SK-N-SH (cell line): ENCODE data around the gene UNKL. TPM values are rescaled to one million over a fixed set of nuclear protein-coding genes. Genes with fewer than 3 reads are reported as not detected.

Experiments used
- CTCF ChIA-PET: fragments of 300-600, 350-600 bp; formaldehyde crosslinking; extraction: SDS; loops from one replicate; lab custom pipeline; 2021; lab: Yijun Ruan, JAX
- POLR2A ChIA-PET: fragments of 350-600 bp; sonication (Branson Sonifier 250); formaldehyde crosslinking; extraction: SDS; loops from one replicate; lab custom pipeline; 2020; ENCODE audit warnings: antibody characterized with exemption, inconsistent platforms; lab: Yijun Ruan, JAX
- DNase-seq: peaks from one replicate; pipeline ENCODE4 v3.0.0; 2012
- H2AFZ ChIP-seq: fragments of 200-600 bp; sonication (generic); 2 replicates; pipeline ENCODE4 v1.8.1; 2016; ENCODE audit warnings: antibody characterized with exemption, mild to moderate bottlenecking, low read depth
- H3F3A ChIP-seq: fragments of 200-600 bp; sonication (generic); replicated peaks from 2 replicates; pipeline ENCODE3; 2016; ENCODE audit warnings: antibody characterized with exemption, mild to moderate bottlenecking; ENCODE audit not compliant: insufficient read depth
- H3K27ac ChIP-seq, 2 experiments: fragments of 200-500 bp in 1 of 2; fragments of 200-600 bp in 1 of 2; sonication (Bioruptor generic) in 1 of 2; sonication (generic), shearing (Covaris generic) in 1 of 2; 2 replicates each; pipeline versions ENCODE4 v1.5.1 to v1.6.1; 2014 to 2016; ENCODE audit warnings: low read depth in 2 of 2, inconsistent platforms in 1 of 2, low read length in 1 of 2, mild to moderate bottlenecking in 1 of 2, mixed read lengths in 1 of 2
- H3K27me3 ChIP-seq: fragments of 200-600 bp; sonication (generic), shearing (Covaris generic); 2 replicates; pipeline ENCODE4 v1.6.1; 2016; ENCODE audit warnings: mixed run types; ENCODE audit not compliant: insufficient read depth
- H3K36me3 ChIP-seq, 2 experiments: fragments of 200-500 bp in 1 of 2; fragments of 200-600 bp in 1 of 2; sonication (Bioruptor generic) in 1 of 2; sonication (generic) in 1 of 2; replicated peaks in 1 of 2; 2 replicates each; pipeline versions ENCODE3 to v1.5.1; 2014 to 2016; ENCODE audit warnings: low read length in 1 of 2, mild to moderate bottlenecking in 1 of 2; ENCODE audit not compliant: insufficient read depth in 2 of 2, control insufficient read depth in 1 of 2
- H3K4me1 ChIP-seq, 2 experiments: fragments of 200-500 bp in 1 of 2; fragments of 200-600 bp in 1 of 2; sonication (Bioruptor generic) in 1 of 2; sonication (generic), shearing (Covaris generic) in 1 of 2; 2 replicates each; pipeline versions ENCODE4 v1.5.1 to v1.6.1; 2014 to 2016; ENCODE audit warnings: low read depth in 1 of 2, low read length in 1 of 2, mixed run types in 1 of 2; ENCODE audit not compliant: insufficient read depth in 2 of 2, control insufficient read depth in 1 of 2
- H3K4me2 ChIP-seq: fragments of 200-600 bp; sonication (generic), shearing (Covaris generic); 2 replicates; pipeline ENCODE4 v1.6.1; 2017; ENCODE audit warnings: mixed run types
- H3K4me3 ChIP-seq, 2 experiments: fragments of 200-500 bp in 1 of 2; fragments of 200-600 bp in 1 of 2; sonication (Bioruptor generic) in 1 of 2; sonication (generic), shearing (Covaris generic) in 1 of 2; 2 replicates each; pipeline versions ENCODE4 v1.5.1 to v1.8.1; 2014 to 2016; ENCODE audit warnings: low read depth in 2 of 2, inconsistent platforms in 1 of 2, low read length in 1 of 2, mild to moderate bottlenecking in 1 of 2, mixed read lengths in 1 of 2, moderate library complexity in 1 of 2
- H3K79me2 ChIP-seq: fragments of 200-600 bp; sonication (generic); 2 replicates; pipeline ENCODE4 v1.8.1; 2017; ENCODE audit warnings: mild to moderate bottlenecking; ENCODE audit not compliant: insufficient read depth
- H3K9ac ChIP-seq: fragments of 200-600 bp; sonication (generic); 2 replicates; pipeline ENCODE4 v1.6.1; 2017; ENCODE audit warnings: mixed run types
- H3K9me2 ChIP-seq: fragments of 200-600 bp; sonication (generic); 2 replicates; pipeline ENCODE4 v1.6.1; 2017; ENCODE audit warnings: mixed run types
- H3K9me3 ChIP-seq: fragments of 200-600 bp; sonication (generic); 2 replicates; pipeline ENCODE4 v1.6.1; 2017; ENCODE audit warnings: mixed run types, mild to moderate bottlenecking, moderate library complexity
- H4K20me1 ChIP-seq: fragments of 200-600 bp; sonication (generic); 2 replicates; pipeline ENCODE4 v1.6.1; 2017; ENCODE audit warnings: mild to moderate bottlenecking, mixed run types; ENCODE audit not compliant: insufficient read depth
- CHD2 ChIP-seq: fragments of 150-350 bp; IDR thresholded peaks from 2 replicates; pipeline ENCODE4 v1.6.1; 2018; ENCODE audit warnings: low read length; ENCODE audit not compliant: partially characterized antibody
- CTCF ChIP-seq: fragments of 200-600 bp; sonication (generic); IDR thresholded peaks from 2 replicates; pipeline ENCODE4 v1.6.1; 2017; ENCODE audit warnings: antibody characterized with exemption, mild to moderate bottlenecking, moderate library complexity
- ELF1 ChIP-seq: IDR thresholded peaks from 2 replicates; pipeline ENCODE4 v1.4.0; 2012
- EZH2phosphoT487 ChIP-seq: fragments of 200-600 bp; sonication (generic); IDR thresholded peaks from 2 replicates; pipeline ENCODE4 v1.6.1; 2017; ENCODE audit warnings: low read depth, mixed run types, mild to moderate bottlenecking, antibody characterized with exemption, moderate library complexity, borderline replicate concordance
- FOSL2 ChIP-seq: IDR thresholded peaks from 2 replicates; pipeline ENCODE4 v1.4.0; 2012; ENCODE audit warnings: low read depth, mild to moderate bottlenecking, moderate library complexity, borderline replicate concordance
- FOXJ3 ChIP-seq: sonication (generic); formaldehyde crosslinking; IDR thresholded peaks from 2 replicates; pipeline ENCODE4 v1.5.1; 2020; ENCODE audit warnings: mild to moderate bottlenecking, missing genetic modification reagents
- GABPA ChIP-seq: IDR thresholded peaks from 2 replicates; pipeline ENCODE4 v1.4.0; 2012; ENCODE audit warnings: low read depth, mild to moderate bottlenecking
- MAX ChIP-seq: IDR thresholded peaks from 2 replicates; pipeline ENCODE4 v1.4.0; 2012; ENCODE audit warnings: low read depth
- MXI1 ChIP-seq: IDR thresholded peaks from 2 replicates; pipeline ENCODE4 v1.6.1; 2012; ENCODE audit warnings: mild to moderate bottlenecking, low read depth, low read length, improper control_type of control experiment
- PBX3 ChIP-seq: IDR thresholded peaks from 2 replicates; pipeline ENCODE4; 2012
- RCOR1 ChIP-seq: fragments of 150-350 bp; IDR thresholded peaks from 2 replicates; pipeline ENCODE4 v1.6.1; 2017; ENCODE audit warnings: antibody characterized with exemption, low read length
- REST ChIP-seq: IDR thresholded peaks from 2 replicates; pipeline ENCODE4 v1.6.1; 2012; ENCODE audit warnings: mild to moderate bottlenecking, low read depth, low read length, moderate library complexity
- SIN3A ChIP-seq: IDR thresholded peaks from 2 replicates; pipeline ENCODE4 v1.6.1; 2012; ENCODE audit warnings: low read depth, mild to moderate bottlenecking, low read length, moderate library complexity, borderline replicate concordance
- TAF1 ChIP-seq: IDR thresholded peaks from 2 replicates; pipeline ENCODE4 v1.6.1; 2012; ENCODE audit warnings: low read depth, mild to moderate bottlenecking, low read length, moderate library complexity, borderline replicate concordance
- TCF12 ChIP-seq: IDR thresholded peaks from 2 replicates; pipeline ENCODE4 v1.4.0; 2012
- YY1 ChIP-seq: IDR thresholded peaks from 2 replicates; pipeline ENCODE4 v1.4.0; 2012; ENCODE audit warnings: low read depth, mild to moderate bottlenecking
- WGBS: methylation state at CpG from one replicate; pipeline ENCODE4 v1.1.6; 2017; ENCODE audit warnings: low lambda C conversion rate; 5-methylcytosine and 5-hydroxymethylcytosine counted together
- polyA plus RNA-seq, 3 experiments: library from polyadenylated mRNA; depleted of rRNA; stranded (reverse); fragments of >200 nt; gene quantifications; 2 replicates each; pipeline ENCODE4 v1.2.3, GENCODE V29; 2012

Gene UNKL
- polyA plus RNA-seq, 1 of the 3 experiments (the other 2 are of a cell fraction): 16.4 TPM

- no peak overlapping the region for H2AFZ ChIP-seq
Observed at GRCh38 chr16:1407753-1408152, 6.8 kb downstream of the UNKL start.

More at GRCh38 chr16:1407753-1408152, 6.8 kb downstream of the UNKL start:
- Histone ChIP-seq H3K4me2 (peak overlapping the region; percentile 87), H3K4me3 (peak overlapping the region; percentile 57 to 64; a peak in 2 of 4 replicates), H3K9me3 (no peaks in the 10 kb centered on the region), H3F3A (no peaks in the 10 kb centered on the region), H3K27ac (peak overlapping the region in 1 of 2 experiments; percentile 42; a peak in 1 of 4 replicates), H4K20me1 (peaks cover 9% of the 10 kb centered on the region; the same call in 1 of the 2 replicates), H3K27me3 (no peaks in the 10 kb centered on the region), H3K4me1 (peaks cover 0 to 6% of the 10 kb centered on the region in 2 experiments; a peak in 1 of 4 replicates), H3K36me3 (no peaks in the 10 kb centered on the region), H3K9me2 (no peaks in the 10 kb centered on the region), H3K79me2 (peaks cover 40% of the 10 kb centered on the region), H3K9ac (no peak overlapping the region; the same call in 1 of the 2 replicates)
- TF ChIP-seq CTCF: no peak
- no peak for TF ChIP-seq SIN3A
- no peak for TF ChIP-seq FOXJ3 (CRISPR knock-in tag)
- TF ChIP-seq GABPA: no peak
- TF ChIP-seq FOSL2: no peak
- TF ChIP-seq RCOR1: no peak
- TF ChIP-seq EZH2phosphoT487: no peak
- TF ChIP-seq MAX: no peak
- no peak for TF ChIP-seq REST
- no peak for TF ChIP-seq ELF1
- no peak for TF ChIP-seq PBX3
- TF ChIP-seq MXI1: no peak
- no peak for TF ChIP-seq TAF1
- no peak for TF ChIP-seq CHD2
- TF ChIP-seq YY1: no peak
- no peak for TF ChIP-seq TCF12
- ChIA-PET POLR2A (interaction anchor here (0.6 to 1.4 kb wide), 3 partner anchors 13 to 51 kb away, joined by 3 to 7 read pairs (median 3); partner anchors contain the start of gene UQCC4), CTCF (interaction anchor here (0.6 to 1.4 kb wide), 4 partner anchors 70 to 372 kb away, joined by 3 to 5 read pairs (median 3); no protein-coding TSS in a partner anchor)
- DNase-seq: peak; percentile 53
- 40% methylated on average over 9 of the region's 11 CpGs for WGBS
